Measurements from ENCODE around the gene IFI35. TPM values are rescaled to one million over a fixed set of nuclear protein-coding genes. Genes with fewer than 3 reads are reported as not detected.

Gene IFI35
- total RNA-seq, 1 experiment from 2014 or later, result 4.7 TPM

- TF ChIP-seq E2F1 (CRISPR knock-in tag; IDR thresholded peaks at IDR 0.05), result 0 out of 2 replicates have a peak, but pooled peaks have one; percentile 39
- TF ChIP-seq CREM (CRISPR knock-in tag; IDR thresholded peaks at IDR 0.05), result peak; percentile 92
- TF ChIP-seq FOXP1 (CRISPR knock-in tag; IDR thresholded peaks at IDR 0.05; ENCODE audit: borderline replicate concordance), result peak; percentile 42; the same call in 1 of the 2 replicates
- no peak for TF ChIP-seq JAZF1 (CRISPR knock-in tag; IDR thresholded peaks at IDR 0.05)
- no peak for TF ChIP-seq AR (CRISPR knock-in tag; IDR thresholded peaks at IDR 0.05)
- TF ChIP-seq ARID4B (CRISPR knock-in tag; IDR thresholded peaks at IDR 0.05; ENCODE audit: borderline replicate concordance), result peak; percentile 95
Observed at GRCh38 chr17:42964161-42964932, 42.2 kb upstream of the IFI35 start, which contains the start of gene AARSD1 (continued).

- peaks cover 7% of the 10 kb centered on the region for H3K36me3 Mint-ChIP-seq
- peaks cover 5% of the 10 kb centered on the region for H3K4me1 Mint-ChIP-seq
- ATAC-seq (no peak), DNase-seq (ENCODE audit: low spot score) (no peak)
- H3K27ac Mint-ChIP-seq, result no peak overlapping the region
- H3K4me3 Mint-ChIP-seq, result no peak overlapping the region
- no peaks in the 10 kb centered on the region for H3K9me3 Mint-ChIP-seq
- ChIA-PET POLR2A (no interaction called here), CTCF (no interaction called here)
- H3K27me3 Mint-ChIP-seq (ENCODE audit: low read depth), result no peaks in the 10 kb centered on the region
- TF ChIP-seq AFF4 (CRISPR knock-in tag; IDR thresholded peaks at IDR 0.05; ENCODE audit: borderline replicate concordance) (no peak), ZSCAN18 (CRISPR knock-in tag; IDR thresholded peaks at IDR 0.05) (no peak), STAT6 (CRISPR knock-in tag; conservative IDR thresholded peaks at IDR 0.05; ENCODE audit: low read depth) (no peak), GTF2I (CRISPR knock-in tag; conservative IDR thresholded peaks at IDR 0.05) (no peak), FOXP4 (CRISPR knock-in tag; IDR thresholded peaks at IDR 0.05) (no peak), RELA (CRISPR knock-in tag; IDR thresholded peaks at IDR 0.05; ENCODE audit: borderline replicate concordance) (no peak), GABPB1 (CRISPR knock-in tag; IDR thresholded peaks at IDR 0.05) (no peak), MYBL2 (CRISPR knock-in tag; IDR thresholded peaks at IDR 0.05) (no peak), CBFB (CRISPR knock-in tag; IDR thresholded peaks at IDR 0.05; ENCODE audit: low read depth) (no peak), NR1H2 (CRISPR knock-in tag; IDR thresholded peaks at IDR 0.05) (no peak), CREM (CRISPR knock-in tag; IDR thresholded peaks at IDR 0.05) (no peak)
Observed at GRCh38 chr17:42967925-42968324, 38.7 kb upstream of the IFI35 start.

Measured in WTC11 (cell line).